Measurements from ENCODE around the gene SUCNR1.

- TF ChIP-seq CTCF (IDR thresholded peaks at IDR 0.05) = peak; percentile 78
- TF ChIP-seq ZFX (IDR thresholded peaks at IDR 0.05; ENCODE audit: borderline replicate concordance) = no peak
Measured at GRCh38 chr3:151918253-151919029, 45.0 kb downstream of the SUCNR1 start.
